Stimulated activated CD4-positive, alpha-beta T cell treated with anti-CD3 and anti-CD28 coated beads, Interleukin-1b, Interleukin-23, amount 100 ng/mL, for 48 hours (primary cell): ENCODE results near the gene GNS.

Experiments used
- DNase-seq: peaks from one replicate; pipeline ENCODE4 v3.0.0-alpha.2; 2020

GNS gene

DNA sequence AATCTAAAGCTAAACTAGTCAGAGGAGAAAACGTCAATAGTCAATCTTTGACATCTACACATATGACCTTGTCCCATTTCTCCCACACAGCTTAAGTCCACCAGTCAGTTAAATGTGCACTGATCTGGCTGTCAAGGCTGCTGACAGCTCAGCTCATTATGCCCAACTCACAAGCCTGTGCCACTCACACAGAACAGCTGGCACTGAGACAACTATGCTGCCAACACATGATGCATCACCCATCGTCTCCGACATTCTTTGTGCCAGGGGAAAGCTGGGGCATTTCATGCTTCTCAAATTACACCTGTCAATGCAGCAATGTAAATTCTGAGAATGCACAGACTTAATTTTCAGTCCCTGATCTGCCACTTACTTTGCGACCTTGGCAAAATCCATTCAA is 25.3 kb downstream of the GNS start:
- DNase-seq, result no peak

DNA sequence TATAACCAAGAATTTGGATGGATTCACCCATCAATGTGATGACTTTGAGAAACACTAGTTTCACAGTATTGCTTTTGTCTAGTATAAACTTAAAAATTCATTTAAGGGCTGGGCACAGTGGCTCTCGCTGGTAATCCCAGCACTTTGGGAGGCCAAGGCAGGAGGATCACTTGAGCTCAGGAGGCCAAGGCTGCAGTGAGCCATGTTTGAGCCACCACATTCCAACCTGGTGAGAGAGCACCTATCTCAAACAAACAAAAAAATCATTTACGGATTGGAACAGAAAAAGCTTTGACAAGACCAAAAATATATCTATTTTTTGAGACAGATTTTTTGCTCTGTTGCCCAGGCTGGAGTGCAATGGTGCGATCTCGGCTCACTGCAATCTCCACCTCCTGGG is 27.5 kb downstream of the GNS start:
- no peak for DNase-seq

DNA sequence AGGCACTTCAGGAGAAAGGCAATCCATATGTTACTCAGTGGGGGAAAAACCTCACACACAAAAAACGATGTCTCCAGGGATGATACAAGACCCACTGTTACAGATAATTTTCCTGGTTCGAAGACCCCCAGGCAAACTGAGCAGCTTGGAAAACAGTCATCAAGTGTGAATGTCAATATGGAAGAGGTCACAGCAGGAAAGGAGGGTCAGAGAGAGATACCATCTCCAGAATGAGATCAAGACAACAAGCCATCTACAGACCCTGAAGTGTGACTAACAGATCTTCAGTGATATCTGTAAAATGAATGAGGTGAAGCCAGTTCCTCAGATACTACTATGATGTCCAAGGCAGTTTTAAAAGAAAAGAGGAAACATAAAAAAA is 28.6 kb downstream of the GNS start:
- DNase-seq, result no peak

DNA sequence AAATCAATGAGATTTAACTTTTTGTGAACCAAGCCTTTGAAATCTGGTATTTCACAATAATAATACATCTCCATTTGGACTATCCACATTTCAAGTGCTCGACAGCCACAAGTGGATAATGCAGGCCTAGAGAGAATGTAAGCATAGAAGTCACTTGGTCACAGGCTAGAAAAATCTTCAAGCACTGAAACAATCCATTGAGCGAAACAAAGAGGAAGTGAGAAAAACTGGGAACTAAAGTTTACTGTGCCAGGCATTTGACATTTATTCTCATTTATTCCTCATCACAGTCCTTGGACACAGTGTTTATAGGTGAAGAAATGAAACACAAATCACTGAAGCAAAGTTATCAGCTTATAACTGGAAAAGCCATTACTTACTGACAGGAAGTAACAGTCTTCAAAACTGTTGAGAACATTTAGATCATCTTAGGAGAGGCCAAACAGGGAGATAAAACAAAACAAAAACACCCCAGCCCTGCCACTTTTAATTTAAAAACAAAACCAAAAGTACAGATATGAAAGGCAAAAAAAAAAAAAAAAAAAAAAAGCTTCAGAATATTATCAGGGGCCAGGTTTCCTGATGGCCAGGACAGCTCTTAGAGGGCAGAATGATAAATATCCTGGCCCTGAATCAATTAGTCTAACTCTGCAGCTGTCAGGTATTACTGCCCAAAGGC is 29.2 kb downstream of the GNS start:
- no peak for DNase-seq

DNA sequence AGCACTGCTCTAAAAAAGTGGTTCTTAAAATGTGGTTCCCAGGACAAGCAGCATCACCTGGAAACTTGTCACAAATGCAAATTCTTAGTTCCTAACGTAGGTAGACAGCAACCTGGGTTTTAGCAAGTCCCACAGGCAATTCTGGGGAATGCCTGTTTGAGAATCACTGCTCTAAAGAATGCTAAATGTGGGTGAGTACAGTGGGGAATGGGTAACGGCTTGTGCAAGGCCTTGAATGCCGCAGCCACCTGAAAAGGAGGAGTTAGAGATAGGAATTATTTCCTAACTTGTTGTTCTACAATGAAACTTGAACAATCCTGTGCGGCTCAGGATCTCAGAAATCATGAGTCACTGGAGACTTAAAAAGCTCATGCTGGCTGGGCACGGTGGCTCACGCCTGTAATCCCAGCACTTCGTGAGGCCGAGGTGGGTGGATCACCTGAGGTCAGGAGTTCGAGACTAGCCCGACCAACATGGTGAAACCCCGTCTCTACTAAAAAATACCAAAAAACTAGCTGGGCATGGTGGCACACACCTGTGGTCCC is 34.9 kb downstream of the GNS start:
- no peak for DNase-seq

DNA sequence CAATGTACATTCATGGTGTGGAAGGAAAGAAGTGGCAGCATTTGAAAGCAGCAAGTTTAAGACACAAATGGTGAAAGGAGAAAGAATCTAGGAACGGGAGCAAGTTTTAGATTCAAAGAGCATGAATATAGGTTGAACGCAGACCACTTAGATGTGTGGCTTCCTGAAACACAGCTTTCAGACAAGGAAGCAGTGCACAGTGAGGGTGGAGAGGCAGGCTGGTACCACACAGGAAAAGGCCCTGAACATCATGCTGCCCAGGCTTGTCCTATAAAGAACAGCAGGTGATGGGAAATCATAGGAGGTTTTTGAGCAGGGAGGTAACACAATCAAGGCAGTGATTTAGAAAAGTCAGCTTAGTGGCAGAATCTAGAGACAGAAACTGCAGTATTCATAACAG is 35.6 kb downstream of the GNS start:
- no peak for DNase-seq

DNA sequence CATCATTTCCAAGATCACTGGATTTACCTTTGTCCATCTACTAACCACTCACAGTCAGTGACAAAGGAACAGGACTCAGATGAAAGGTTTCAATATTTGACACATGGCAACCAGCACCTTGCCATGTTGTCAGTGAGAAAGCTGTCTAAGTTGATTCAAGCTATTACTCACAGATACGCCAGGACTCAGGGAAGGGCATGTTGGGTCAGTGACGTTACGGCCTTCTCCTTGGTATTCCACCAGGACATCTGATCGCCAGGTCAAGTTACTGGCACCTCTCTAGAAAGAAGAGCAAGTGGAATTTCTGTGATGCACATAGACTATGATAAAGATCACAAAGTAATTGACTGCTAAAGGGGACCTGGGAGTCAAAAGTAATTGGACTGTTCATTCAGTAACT is 36.4 kb downstream of the GNS start:
- DNase-seq, result no peak

DNA sequence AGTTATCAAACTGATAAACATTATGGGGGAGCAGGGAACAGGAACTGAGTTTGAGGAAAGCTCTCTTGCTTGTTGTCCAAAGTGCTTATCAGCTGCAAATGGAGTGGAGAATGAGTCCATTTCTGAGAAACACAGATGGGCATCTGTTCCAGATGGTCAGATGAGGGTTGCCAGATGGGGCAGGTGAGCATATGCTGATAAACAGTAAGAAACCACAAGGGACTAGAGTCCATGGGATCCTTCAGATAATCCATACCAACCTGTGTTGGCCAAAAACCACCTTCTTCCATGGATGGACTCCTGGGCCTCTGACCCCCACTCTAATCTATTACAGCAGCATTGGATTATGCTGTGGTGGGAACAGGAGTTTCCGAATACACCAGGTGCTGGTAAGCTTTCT is 38.3 kb downstream of the GNS start:
- no peak for DNase-seq

DNA sequence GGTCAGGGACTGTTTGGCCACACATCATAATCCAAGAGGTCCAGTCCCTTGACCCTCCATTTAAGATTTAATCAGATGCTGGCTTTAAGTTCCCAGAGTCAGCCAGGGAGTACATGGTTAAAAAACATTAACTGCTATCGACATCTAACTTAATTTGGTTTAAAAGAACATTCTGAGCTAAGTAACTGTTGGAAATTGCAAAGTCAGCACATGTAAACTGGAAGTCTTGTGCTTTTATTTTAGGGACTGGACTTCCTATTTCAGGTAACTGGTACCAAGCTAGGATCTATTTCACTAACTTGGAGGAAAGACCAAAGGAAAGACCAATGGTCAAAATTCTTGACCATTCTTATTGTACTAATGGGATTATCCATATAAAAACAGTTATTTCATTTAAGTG is 40.6 kb downstream of the GNS start:
- no peak for DNase-seq

DNA sequence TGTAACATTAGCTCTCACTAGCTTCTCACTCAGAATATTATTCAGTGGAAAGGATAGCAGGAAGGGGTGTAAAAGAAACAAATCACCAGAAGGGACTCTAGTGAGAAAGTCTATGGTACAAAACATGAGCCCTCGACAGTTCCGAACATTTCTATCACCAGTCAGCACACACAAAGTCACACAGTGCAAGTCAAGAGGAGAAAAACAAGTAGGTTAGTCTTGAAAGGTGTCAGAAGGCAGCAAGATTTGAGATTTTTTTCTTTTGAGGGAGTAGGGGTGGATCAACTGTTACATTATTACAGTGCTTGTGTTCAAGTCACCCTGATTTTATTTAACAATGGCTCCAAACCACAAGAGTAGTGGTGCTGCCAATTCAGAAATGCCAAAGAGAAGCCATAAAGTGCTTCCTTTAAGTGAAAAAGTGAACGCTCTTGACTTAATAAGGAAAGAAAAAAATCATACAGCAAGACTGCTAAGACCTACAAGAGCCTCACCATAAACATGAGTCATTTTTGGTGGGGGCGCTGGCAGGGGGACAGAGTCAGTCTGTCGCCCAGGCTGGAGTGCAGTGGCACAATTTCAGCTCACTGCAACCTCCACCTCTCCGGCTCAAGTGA is 42.3 kb downstream of the GNS start:
- DNase-seq, result no peak

DNA sequence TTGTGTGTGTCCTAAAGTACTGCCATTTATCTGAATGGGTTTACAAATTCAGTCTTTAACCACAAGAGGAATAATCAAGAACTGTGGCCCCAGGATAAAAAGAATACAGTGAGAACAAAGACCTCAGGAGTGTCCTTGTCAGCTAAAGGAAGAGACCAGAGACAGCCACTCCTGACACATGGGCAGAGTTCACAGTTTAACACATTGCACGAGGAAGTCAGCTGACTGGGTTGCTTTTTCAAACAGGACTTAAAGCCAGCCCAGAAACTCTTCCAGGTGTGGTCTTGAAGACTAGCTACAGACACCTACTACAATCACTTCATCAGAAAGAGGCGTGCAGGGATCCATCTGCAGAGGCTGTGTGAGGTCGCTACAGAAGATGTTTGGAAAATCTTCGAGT is 42.8 kb downstream of the GNS start:
- no peak for DNase-seq

DNA sequence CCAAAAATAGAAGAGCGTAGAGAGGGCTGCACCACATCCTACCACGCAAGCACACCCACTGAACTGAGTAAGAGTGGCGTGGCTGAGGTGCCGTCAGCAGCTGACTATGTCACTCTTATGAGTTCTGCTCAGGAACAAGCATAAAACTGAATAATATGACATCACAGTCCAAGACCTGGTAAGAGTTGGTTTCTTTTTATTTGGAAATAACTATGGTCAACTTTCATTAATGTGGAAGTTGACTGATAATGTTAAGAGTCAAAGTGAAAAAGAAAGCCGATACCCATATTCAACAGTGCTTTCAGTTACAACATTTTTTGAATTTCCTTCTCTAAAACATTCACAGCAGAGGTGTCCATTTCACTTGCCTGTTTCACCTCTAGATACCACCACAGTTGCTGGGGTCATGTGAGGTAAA is 44.6 kb downstream of the GNS start:
- no peak for DNase-seq

DNA sequence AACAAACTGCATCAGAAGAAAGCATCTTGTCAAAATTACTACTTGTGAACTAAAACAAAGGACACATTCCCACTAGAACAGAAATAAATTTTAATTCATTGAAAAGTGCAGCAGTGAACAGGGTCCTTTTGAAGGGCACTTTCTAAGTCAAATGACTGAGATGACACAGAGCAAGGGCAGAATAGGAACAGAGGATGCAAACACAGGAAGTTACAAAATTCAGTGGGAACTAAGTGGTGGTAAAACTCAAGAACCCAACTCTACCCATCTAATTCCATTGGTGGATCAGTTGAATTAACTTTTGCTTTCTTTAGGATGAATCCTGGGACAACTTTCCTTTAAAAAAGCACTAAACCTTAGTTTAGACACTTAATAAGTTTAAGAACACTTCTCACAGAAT is 45.8 kb downstream of the GNS start:
- DNase-seq, result no peak

DNA sequence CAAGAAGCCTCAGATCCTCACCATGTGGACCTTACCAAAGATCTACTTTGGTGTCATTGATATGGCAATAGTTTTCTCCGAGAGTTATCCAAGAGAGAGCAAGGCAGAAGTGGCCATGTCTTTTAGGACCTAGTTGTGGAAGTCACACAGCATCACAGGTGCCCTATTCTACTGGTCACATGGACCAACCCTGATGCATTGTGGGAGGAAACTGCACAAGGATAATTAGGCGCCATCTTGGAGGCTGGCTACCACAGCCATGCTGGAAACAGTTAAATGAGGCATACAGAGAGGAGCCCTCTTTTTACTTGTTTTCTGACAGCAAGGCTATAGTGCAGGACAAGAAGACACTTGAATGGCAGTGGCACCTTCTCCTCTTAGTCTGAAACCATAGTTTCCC is 49.8 kb downstream of the GNS start:
- DNase-seq, result no peak

DNA sequence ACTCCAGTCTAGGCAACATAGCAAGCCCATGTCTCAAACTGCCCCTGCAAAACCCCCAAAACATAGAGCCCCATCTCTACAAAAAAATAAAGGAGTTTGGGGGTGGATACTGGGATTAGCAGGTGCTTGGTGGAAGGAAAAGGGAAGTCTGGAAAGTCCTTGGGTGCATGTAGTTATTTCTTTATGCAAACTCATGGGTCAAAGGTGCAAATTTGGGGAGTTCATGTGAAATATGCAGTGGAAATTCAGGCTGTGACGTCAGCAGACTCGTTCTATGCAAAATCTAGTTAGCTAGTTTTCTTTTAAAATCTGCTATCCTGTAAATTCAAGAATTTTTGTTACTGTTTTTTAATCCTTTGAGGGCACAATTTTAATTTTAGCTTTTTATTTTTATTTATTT is 51.3 kb downstream of the GNS start:
- DNase-seq, result no peak

DNA sequence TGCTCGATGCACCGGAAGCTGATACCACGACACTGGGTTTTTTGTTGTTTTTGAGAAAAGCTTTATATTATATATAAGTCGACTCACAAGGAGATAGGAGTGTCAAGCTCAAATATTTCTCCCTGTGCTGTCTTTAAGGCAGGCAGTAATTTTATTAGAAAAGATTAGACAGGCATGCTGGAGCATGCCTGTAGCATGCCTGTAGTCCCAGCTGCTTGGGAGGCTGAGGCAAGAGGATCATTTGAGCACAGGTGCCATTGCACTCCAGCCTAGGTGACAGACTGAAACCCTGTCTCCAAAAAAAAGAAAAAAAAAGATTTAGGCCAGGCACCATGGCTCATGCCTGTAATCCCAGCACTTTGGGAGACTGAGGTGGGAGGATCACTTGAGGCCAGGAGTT is 51.8 kb downstream of the GNS start:
- DNase-seq, result no peak

DNA sequence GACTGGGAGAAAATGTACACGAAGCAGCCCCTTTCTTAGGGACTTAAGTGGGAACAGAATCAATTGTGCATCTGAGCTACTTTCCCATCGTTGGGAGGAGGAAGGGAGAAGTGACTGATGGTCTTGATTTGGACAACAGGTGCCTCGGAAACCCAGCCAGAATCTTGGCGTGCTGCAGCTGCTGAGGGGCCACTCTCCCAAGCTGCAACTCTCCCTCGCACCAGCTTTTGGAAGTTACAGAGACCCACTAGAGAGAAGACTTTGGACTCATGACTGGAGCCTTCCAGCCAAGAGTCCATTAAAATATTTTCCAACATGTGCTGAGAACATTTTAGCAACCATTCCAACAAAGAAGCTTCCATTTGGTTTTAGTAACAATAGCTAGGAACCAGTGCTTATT is 52.3 kb downstream of the GNS start:
- DNase-seq, result no peak

DNA sequence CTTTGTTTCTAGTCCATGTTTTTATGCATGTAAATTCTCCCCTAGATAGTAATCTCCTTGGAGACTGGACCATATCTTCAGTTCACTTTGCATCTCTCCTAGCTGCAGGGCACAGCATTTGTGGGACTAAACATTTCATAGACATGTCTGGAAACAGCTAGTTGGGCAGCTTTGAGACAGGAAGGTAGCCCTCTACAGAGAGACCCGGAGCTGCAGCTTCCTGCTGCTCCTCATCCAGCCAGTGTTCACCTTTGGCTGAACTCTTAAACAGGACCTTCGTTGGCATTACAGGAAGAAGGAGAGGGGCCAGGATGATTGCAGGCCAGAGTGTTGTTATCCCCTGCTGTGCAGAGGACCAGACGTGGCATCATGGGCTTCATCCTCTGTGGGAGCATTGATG is 52.9 kb downstream of the GNS start:
- DNase-seq, result no peak

DNA sequence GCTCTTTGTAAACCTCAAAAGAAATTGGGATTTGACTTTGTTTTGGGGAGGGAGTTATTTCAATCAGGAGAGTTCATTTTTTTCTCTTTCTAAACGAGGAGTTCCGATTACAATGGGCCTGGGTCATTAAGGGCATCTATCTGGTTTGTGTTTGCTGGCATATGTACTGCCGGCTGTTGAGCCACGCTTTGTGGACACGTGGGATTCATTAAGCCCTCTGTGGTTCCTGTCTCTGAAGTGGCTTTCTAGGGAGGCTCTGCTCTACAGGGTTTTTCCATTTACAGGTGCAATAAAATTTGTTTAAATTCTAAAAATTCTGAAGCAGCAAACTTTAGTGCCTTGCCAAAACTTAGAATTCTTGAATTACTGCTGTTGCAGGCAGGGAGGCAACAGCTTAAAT is 57.9 kb downstream of the GNS start:
- DNase-seq, result no peak

DNA sequence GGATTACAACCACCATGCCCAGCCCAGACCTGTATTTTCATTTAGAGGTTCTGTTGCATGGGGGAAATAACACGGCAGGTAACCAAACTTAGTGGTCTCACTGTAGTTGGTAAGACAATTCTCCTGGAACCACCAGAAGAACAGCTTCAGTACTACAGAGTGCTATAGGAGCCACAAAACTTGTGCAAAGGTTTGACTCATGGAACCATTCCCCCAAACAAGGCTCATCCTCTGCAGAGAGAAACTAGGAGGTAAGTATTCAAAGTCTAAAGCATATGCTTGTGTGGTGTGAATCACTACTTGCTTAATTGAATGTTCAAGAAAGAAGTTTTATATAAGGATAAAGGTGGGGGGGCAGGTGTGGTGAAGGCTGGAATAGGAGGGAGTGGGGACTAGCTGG is 58.7 kb downstream of the GNS start:
- no peak for DNase-seq

DNA sequence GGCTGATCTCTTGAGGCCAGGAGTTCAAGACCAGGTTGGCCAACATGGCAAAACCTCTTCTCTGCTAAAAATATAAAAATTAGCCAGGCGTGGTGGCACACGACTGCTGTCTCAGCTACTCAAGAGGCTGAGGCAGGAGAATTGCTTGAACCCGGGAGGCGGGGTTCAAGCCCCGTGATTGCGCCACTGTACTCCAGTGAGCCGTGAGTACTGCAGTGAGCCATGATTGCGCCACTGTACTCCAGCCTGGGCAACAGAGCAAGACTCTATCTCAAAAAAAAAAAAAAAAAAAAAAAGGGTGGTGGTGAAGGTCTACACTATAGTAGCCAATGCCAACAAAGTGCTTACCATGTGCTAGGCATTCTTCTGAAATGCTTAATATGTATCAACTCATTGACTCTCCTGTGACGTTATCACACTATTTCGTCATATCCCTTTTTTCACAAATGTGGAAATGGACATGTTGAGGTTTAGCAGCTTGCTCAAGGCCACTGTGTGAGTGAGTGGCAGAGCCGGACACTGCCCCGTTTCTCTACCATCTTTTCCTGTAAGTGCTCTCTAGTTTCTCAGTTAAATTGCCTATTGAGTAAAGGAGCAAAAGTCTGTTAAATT is 59.6 kb downstream of the GNS start:
- no peak for DNase-seq

DNA sequence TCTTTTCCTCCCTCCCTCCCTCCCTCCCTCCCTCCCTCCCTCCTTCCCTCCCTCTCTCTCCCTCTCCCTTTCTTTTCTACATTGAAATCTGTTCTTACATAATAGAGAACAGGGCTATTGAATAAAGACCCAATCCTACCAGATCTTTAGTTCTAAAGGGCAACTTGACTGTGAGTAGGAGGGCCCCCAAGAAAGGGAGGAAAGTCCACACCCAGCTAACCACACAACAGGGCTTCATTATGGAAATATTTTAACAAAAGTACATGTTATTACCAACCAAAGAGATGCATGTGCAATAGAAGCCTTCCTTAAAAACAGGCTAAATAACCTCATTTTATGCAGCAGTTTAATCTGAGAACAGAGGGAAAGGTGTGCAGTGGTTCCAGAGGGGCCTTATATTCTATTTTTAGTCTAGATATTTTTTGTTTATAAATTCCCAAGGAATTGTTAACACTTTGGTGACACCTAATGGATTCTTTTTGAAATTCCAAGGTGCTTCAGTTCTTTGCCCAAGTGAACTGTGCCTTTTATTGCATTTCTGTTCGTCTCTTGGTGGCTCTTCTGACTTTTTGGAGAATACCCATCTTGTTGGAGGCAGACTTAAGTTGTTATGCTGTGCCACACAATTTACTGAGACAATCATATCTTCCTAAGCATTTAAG is 63.0 kb downstream of the GNS start:
- no peak for DNase-seq

DNA sequence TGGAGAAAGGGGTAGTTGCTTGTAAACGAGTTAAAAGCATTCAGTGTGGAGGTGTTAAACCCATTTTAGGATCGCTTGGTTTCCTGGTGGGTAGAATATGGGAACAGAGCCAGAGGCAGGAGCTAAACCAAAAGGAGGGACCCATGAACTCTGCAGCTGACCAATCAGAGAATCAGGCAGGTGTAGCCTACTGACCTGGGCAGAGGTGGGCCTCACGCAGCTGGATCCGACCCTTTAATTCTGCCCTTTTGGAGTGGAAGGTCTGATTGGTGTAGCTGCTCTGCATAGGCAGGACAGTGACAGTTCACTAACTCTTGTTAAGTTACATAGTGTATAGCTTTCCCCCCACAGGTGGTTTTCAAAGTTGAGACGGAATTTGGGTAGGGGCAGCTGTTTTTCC is 63.7 kb downstream of the GNS start:
- DNase-seq, result no peak
